NCI-H2081 treated with DMSO at 0.1 percent for 48 hours (cell line): ENCODE data around the gene ZIC2.
"Not testable (repeated sequence)": the region's sequence is repeated elsewhere in the genome, so short reads cannot be mapped to it uniquely, and the experiment has no call there.

Experiments
- DNase-seq: peaks from one replicate; lab custom pipeline; 2025; lab: John Stamatoyannopoulos, UW

The ZIC2 gene

DNA sequence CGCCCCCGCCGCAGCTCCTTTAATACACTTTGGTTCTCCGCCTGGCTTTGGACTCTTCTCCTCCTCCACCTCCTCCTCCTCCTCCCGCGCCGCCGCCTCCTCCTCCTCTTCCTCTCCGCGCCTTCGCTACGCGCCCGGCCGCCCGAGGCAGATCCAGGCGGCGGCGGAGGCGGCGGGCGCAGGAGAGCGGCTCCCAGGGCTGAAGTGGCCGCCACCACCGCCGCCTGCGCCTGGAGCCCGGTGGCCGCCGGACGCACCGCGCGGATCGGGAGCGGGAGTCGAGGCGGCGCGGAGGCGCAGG lies at the start of gene ZIC2:
ZIC2 (plus strand) TSS at position 50 of the 301 bp plus-strand sequence. CDS start 281 bp downstream, outside the sequence.
- no peak for DNase-seq

DNA sequence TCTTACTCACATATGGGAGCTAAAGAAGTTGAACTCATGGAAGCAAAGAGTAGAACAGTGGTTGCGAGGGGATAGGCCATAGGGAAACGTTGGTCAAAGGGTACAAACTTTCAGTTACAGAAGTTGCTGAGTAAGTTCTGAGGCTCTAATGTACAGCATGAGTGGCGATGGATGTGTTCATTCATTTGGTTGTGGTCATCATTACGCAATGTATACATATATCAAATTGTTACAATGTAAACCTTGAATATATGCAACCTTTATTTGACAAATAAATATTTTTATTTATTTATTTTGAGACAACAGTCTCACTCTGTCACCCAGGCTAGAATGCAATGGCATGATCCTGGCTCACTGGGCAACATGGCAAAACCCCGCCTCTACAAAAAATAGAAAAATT lies 48.7 kb upstream of the ZIC2 start:
- DNase-seq, result no peak

DNA sequence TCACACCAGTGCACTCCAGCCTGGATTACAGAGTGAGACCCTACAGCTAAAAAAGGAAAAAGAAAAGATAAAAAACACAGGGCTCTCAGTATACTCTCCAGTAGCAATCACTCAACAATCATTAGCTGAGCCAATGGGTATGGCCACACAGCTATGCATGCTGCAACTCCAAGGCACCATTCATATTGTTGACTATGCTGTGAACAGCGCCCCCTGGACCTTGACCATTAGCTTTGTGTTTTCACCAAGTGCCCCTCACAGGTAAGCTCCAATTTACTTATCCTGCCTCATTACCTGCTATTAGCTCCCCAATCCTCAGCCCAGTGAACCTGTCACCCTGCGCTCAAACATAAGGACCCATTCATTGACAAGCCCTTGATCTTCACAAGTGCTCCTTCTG lies 45.8 kb upstream of the ZIC2 start:
- DNase-seq, result no peak

DNA sequence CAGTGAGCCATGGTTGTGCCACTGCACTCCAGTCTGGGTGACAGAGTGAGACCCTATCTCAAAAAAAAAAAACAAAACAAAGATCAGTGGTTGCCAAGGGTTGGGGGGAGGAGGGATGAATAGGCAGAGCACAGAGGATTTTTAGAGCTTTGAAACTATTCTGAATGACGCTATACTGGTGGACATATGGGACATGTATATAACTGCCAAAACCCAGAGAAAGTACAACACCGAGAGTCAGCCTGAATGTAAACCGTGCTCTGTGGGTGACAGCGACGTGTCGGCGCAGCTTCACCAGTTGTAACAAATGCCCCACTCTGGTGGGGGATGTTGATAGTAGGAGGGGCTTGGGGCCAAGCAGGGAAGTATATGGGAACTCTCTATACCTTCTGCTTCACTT lies 42.9 kb upstream of the ZIC2 start:
- DNase-seq, result no peak

DNA sequence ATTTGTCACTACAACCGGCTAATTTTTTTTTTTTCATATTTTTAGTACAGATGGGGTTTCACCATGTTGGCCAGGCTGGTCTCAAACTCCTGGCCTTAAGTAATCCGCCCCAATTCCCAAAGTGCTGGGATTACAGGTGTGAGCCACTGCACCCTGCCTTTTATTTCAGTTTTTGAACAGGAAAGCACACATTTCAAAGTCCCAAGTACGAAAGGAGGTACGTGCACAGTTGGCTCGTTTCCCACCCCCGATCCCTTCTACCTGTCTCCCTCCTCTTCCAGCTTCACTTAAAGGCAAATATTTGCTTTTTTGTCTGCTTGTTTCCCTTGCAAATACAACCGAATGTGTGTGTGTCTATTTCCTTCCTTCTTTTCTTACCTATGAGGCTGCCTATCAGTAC lies 40.5 kb upstream of the ZIC2 start:
- DNase-seq, result no peak

DNA sequence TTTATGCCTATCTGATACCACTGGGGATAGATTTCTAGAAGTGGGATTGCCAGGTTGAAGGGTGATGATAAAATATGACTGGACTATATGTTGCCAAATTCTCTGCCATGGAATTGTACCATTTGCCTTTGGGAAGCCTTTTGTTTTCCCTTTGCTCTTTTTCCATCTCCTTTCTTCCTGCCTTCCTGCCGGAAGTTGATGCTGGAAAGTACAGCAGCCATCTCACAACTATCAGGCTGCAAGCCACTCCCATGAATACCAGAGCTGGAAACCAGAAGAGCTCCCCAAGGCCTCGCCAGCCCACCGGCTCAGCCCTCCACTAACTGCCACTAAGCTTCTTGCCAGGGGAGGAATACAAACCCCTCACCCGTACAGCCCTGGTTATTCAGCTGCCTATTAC lies 39.7 kb upstream of the ZIC2 start:
- no peak for DNase-seq

DNA sequence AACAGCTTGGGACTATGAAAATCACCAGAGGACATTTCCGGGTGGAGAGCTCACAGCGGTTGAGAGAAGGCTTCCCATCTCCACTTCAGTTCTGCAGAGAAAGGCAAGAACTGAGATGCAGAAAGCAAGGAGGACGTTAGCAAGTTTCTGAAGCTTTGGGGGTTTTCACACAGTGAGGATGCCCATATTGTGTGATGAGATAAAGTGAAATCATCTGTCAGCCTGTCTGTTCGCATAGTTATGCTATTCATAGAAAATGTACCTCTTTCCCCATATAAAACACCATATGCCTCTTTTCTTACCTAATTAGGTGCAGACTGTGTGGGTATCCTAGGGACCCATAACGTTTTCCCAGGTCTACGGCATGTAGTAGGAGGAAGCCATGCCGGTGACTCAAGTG lies 37.5 kb upstream of the ZIC2 start:
- DNase-seq, result no peak

DNA sequence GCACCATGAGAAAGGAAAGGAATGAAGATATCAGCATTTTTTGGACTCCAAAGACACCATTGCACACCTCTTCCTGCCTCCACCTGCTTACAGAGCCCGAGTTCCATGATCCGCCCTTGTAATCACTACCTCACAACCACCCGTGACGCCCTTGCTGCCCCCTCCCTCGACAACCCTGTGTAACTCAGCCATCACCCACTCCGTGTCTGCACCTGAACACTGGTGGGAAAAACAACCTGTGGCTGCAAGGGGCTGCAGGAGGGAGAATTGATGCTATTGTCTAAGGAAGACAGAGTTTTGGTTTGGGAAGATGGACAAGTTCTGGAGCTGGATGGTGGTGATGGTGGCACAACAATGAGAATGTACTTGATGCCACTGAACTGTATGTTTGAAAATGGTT lies 37.0 kb upstream of the ZIC2 start:
- no peak for DNase-seq

DNA sequence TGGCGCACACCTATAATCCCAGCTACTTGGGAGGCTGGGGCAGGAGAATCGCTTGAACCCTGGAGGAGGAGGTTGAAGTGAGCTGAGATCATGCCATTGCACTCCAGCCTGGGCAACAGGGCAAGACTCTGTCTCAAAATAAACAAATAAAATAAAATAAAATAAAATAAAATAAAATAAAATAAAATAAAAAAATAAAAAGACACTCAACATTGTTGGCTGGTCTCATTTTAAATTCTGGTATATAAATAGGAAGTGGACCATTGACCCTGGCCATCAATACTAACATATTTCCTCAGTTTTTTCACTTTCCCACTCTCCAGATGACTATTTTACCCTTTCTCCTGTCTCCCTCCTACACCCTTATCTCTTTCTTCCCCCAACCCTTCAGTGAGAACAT lies 36.1 kb upstream of the ZIC2 start:
- DNase-seq, result not testable (repeated sequence)

DNA sequence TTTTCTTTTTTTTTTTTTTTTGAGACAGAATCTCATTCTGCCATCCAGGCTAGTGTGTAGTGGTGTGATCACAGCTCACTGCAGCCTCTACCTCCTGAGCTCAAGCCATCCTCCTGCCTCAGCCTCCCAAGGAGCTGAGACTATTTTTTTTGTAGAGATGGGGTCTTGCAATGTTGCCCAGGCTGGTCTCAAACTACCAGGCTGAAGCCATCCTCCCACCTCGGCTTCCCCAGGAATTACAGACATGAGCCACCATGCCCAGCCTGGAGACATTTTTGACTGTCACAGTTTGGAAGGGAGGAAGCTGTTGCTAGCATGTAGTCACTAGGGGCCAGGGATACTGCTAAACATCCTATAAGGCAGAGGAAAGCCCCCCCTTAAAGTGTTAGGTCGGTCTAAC lies 33.9 kb upstream of the ZIC2 start:
- no peak for DNase-seq

DNA sequence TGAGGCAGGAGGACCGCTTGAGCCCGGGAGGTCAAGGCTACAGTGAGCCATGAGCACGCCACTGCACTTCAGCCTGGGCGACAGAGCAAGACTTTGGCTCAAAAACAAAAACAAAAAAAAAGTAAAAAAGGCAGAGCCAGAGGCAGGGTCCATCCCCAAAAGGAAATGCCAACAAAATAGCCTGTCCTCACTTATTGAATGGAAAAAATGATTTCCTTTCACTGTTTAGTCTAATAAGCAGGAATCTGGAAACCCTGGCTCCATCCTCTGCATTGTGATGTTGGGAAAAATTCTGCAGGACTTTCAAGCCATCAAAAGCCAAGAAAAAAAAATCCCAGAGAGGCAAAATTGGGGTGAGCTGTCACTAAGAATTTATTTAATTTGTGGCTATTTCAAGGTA lies 33.2 kb upstream of the ZIC2 start:
- no peak for DNase-seq

DNA sequence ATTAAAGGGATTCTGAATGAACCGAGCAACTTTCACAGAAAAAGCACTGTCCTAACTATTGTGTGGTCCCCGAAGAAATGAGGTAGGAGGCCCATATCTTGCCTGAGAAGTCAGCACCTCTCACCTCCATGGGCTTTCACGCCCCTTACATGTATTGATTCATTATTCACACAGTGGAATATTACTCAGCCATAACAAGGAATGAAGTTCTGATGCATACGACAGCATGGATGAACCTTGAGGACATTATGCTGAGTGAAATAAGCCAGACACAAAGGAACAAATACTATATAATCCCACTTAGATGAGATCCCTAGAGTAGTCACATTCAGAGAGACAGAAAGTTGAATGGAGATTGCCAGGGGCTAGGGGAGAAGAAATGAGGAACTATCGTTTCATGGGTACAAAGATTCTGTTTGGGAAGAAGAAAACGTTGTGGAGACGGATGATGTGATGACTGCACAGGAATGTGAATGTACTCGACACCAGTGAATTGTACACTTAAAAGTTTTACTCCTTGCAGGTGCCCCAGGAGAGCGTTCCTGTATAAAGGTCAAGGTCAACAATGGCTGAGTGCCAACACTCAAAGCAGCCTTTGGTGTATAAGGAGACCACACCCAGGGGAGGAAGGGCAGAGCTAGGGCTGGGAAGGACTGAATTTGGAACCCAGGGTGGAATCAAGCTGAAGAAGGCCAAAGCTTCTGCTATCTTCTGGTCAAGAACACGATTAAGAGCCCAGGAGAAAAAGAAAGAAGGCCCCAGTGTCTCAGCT lies 32.5 kb upstream of the ZIC2 start:
- no peak for DNase-seq

DNA sequence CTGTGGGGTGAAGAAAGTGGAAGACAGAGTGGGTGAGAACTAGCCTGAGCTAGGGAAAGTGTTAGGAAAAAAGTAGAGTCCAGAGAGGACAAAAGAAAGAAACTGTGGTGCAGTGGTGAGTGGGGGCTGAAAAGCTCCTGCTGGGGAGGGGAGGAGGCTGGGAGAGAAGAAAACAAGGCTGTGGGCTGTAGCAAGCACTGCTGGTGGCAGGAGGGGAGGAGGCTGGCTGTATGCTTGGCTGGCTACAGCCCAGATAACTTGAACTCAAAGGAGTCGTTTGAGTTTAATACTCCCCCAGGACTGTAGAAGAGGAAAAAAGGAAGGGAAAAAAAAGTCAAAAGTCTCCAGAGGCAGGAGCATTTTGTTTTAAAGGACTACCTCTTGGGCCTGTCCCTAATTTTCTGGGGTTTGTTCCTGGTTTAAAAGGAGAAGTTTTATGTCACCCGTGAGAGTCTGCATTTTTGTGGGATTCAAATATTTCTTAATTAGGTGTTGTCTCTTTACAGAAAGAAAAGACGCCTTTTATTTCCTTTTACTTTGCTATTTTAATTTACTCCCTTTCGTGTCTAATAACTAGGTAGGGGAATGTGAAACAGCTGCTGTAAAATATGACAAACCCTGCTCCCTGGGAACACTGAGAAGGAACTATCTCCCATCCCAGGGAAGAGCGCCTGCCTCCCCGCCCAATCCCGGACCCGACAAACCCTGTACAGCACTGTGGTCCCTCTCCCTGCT lies 31.7 kb upstream of the ZIC2 start:
- no peak for DNase-seq

DNA sequence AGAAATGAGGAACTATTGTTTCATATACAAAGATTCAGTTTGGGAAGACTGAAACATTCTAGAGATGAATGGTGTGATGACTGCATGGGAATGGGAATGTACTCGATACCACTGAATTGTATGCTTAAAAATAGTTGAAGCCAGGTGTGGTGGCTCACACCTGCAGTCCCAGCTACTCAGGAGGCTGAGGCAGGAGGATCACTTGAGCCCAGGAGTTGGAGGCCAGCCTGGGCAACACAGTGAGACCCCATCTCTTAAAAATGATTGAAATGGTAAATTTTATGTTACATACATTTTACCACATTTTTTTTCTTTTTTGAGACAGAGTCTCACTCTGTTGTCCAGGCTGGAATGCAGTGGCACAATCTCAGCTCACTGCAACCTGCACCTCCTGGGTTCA lies 29.9 kb upstream of the ZIC2 start:
- DNase-seq, result not testable (repeated sequence)

DNA sequence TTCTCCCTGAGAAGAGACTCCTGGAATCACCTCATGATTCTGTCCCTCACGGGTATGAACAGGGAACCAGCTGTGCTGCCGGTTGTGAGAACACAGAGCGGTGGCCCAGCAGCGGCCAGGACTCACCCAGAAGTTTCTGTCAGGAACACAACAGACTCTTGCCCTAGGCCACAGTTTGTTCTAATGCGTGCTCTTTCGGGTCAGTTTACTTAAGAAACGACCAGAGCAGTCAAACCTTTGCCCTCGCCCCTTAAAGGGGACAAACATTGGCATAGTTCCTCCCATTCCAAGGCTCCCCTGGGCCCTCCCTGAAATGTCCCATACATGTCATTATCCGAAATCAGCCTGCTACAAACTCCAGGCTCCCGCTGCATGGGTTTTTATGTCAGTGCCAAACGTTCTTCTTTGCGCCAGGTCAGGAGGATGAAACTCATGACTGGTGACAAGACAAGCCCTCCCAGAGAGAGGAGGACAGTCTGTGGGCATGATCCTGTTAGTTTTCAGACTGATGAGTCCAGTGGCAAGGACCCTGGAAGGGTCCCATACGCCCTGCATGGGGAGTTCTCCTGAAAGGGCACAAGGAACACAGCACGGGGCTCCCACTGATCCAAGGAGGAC lies 28.3 kb upstream of the ZIC2 start:
- no peak for DNase-seq

DNA sequence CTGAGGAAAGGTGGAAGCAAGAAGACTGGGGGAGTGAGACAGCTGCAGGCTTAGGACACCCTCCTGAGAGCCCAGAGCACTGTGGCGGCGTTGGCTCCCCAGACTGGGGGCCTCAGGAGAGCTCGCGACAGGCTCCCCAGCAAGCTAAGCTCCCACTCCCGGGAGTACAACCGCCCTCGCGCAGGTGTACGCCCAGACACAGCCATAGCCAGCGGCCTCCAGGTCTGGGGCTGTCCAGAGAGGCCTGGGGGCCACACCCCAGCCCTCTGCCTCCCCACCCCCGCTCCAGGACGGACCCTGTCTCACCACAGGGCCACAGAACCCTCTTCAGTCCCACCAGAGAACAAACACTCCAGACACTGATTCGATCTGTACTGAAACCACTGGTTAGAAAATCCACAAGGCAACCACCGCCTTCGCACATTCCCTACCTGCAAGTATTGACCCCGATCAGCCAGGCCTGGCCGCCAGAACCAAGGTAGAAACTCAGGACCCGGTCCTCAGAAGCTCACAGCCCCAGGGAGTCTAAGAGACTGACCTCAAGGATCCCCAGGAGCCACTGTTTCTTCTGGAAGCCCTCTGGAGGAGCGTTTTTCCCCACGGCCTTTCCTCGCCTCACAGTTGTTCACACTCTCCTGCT lies 26.4 kb upstream of the ZIC2 start:
- DNase-seq, result no peak

DNA sequence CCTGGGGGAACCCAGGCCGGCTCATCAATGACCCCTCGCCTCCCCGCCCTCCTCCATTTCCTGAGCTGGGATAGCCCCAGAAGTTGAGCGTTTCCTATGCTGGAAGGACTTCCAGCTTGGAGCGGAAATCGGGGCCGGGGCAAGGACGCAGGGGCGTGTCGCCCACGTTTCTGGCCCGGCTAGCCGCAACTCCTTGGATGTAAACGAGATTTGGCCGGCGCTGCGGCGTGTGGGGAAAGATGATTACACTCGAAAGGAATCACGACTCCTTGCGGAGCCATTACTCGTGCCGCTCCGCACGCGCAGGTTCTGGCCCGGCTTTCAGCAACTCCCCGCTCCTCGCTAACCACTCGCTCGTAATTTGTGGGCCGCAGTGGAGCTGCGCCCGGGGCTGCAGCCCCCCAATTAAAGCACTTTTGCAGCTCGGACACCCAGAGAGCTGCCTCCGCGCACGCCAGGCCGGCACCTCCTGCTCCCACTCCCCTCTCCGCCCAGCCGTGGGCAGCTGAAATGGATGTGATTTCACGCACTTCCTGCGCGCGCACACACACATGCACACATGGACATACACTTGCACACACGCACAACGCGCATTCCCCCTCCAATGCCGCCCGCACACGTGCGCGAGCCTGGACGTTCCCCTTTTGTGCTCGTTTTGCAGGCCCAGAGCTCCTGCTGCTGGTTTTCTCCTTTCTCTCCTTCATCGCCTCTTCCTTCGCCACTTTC lies 25.7 kb upstream of the ZIC2 start:
- no peak for DNase-seq

DNA sequence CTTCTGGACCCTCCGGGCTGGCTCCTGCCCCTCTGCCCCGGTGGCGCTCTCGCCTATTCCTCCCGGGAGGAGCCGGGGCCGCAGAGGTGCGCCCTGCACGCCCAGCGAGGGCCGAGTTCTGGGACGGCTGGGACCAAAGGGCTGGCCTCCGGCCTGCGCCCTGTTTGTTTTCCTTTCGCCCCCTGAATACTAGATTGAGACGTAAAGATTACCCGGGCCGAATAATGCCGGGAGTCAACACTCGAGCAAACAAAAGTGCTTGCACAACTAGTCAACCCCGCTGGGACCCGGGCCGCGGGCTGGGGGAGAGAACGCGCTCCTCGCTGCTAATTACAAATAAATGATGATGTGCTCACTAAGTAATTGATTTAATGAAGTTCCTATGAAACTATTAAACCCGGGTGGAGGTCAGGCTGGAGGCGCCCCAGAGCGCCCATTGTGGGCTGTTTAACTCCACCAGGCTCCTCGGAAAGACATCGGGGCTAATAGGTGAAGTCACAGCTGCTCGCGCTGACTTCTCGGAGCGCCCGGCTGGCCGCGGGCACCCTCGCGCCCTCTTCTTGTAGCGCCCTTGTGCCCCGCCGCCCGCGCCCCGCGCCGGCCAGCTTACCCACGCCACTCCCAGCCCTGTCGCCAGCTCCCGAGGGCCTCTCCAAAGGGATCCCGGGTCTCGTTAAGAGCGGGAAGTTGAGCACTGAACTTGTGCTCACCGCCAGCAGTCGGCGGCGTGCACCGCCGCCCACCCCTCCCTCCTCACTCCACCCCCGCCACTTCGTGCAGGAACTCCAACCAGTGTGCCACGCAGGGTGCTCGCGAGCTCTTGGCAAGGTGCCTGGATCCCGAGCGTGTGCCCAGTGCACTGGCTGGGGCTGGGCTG lies 24.9 kb upstream of the ZIC2 start:
- DNase-seq, result no peak

DNA sequence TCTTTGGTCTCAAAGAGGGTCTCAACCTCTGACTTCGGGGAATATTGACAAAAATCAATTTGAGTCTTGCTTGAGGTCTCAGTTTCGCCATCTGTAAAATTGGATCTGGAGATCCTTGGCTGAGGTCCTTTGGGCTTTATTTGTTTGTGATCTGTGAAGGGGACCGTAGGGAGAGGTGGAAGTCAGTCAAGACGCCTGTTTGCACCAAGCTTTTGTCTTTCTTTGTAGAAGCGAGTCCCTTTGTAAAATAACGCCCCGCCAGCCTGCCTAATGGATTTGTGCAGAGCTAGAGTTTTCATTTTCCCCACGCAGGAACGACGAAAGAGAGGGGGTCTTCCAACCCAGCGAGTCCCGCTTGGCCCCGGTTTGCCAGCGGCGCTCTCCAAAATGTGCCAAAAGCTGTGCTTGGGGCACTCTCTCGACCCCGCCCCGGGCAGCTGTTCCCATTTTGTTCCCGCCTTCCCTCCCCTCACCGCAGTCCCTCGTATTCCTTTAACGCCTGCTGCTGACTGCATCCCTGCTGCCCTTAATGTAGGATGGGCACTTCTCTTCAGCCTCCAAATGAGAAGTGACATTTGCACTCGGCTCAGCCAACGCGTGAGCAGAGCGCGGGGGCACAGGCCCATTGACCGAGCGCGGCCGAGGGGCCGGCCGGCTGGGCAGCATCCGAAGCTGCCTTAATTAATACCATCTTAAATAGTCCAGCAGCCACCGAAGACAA lies 23.0 kb upstream of the ZIC2 start:
- no peak for DNase-seq

DNA sequence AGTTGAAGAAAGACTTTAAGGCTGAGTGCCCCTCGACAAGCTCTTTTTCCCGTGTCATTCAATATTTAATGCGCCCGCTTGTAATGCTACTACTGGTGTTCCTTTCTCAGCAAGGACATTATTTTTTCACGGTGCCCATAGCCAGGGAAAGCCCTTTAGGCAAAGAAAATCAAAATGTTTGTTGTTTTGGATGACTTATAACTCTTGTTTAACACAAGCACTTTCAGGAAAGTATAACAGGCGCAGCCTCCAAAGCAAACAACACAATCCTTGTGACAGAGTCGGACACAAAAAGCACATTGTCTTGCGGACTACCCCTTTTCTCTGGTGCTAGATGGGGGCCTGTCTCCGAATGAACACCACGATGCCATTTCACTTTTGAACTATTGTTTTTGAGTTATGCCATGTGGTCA lies 22.5 kb upstream of the ZIC2 start:
- no peak for DNase-seq
